Panc1 (cell line): ENCODE measurements around the gene MTCH1. TPM values are rescaled to one million over a fixed set of nuclear protein-coding genes. Genes with fewer than 3 reads are reported as not detected.

Source experiments
- ATAC-seq: fragments of 200-7000 bp; cut with Tn5 transposase; 2 replicates; pipeline ENCODE4 v1.9.1; 2020; ENCODE audit warnings: mild to moderate bottlenecking, moderate library complexity
- BruUV-seq: library from RNA; stranded (reverse); fragments of 400-500 nt; replicated peaks from 2 replicates; lab custom pipeline; 2021; lab: Mats Ljungman, UMichigan
- CTCF ChIA-PET: fragments of 300-600 bp; sonication (Branson Sonifier 250); formaldehyde crosslinking; loops from one replicate; lab custom pipeline; 2022; ENCODE audit warnings: antibody characterized with exemption; lab: Charles Lee
- POLR2A ChIA-PET: fragments of 300-600 bp; sonication (Branson Sonifier 250); formaldehyde crosslinking; loops from one replicate; lab custom pipeline; 2022; ENCODE audit warnings: antibody characterized with exemption; lab: Charles Lee
- DNase-seq: peaks from one replicate; pipeline ENCODE4 v3.0.0-alpha.2; 2010; ENCODE audit warnings: low read depth, low spot score
- H3K27ac ChIP-seq: 2 replicates; pipeline ENCODE4 v1.5.1; 2011; ENCODE audit warnings: mild to moderate bottlenecking, low read length, inconsistent platforms
- H3K27me3 ChIP-seq: fragments of 200-500 bp; sonication (Bioruptor generic); 2 replicates; pipeline ENCODE4 v1.6.0; 2014; ENCODE audit warnings: low read length, inconsistent platforms; ENCODE audit not compliant: control insufficient read depth, insufficient read depth
- H3K36me3 ChIP-seq: fragments of 200-500 bp; sonication (Bioruptor generic); 2 replicates; pipeline ENCODE4 v1.5.1; 2014; ENCODE audit warnings: inconsistent platforms, mild to moderate bottlenecking, low read length, moderate library complexity; ENCODE audit not compliant: control insufficient read depth, insufficient read depth
- H3K4me1 ChIP-seq: 2 replicates; pipeline ENCODE4 v1.5.1; 2011; ENCODE audit warnings: inconsistent platforms, mild to moderate bottlenecking, low read length, moderate library complexity; ENCODE audit not compliant: control insufficient read depth, insufficient read depth
- H3K4me3 ChIP-seq, 2 experiments: 2 replicates each; pipeline ENCODE4 v1.5.1; 2011 to 2012; ENCODE audit warnings: low read depth in 2 of 2, low read length in 2 of 2, mild to moderate bottlenecking in 2 of 2, inconsistent platforms in 1 of 2, moderate library complexity in 1 of 2
- H3K9me3 ChIP-seq: fragments of 200-500 bp; sonication (Bioruptor generic); 2 replicates; pipeline ENCODE4 v1.5.1; 2014; ENCODE audit warnings: low read depth, mild to moderate bottlenecking, inconsistent platforms, low read length, moderate library complexity; ENCODE audit not compliant: control insufficient read depth, insufficient read depth
- POLR2AphosphoS5 ChIP-seq: IDR thresholded peaks from 2 replicates; pipeline ENCODE4 v1.6.1; 2012; ENCODE audit warnings: mild to moderate bottlenecking, low read depth, low read length, moderate library complexity
- SIN3A ChIP-seq: IDR thresholded peaks from 2 replicates; pipeline ENCODE4 v1.6.1; 2012; ENCODE audit warnings: low read depth, mild to moderate bottlenecking, low read length, moderate library complexity, borderline replicate concordance; ENCODE audit not compliant: insufficient read depth
- TCF7L2 ChIP-seq: IDR thresholded peaks from 2 replicates; pipeline ENCODE4 v1.6.1; 2011; ENCODE audit warnings: mild to moderate bottlenecking, low read depth, low read length, inconsistent platforms
- in situ Hi-C: cut with HindIII; loops from 2 replicates; pipeline ENCODE4 v1.10.0; 2016; ENCODE audit warnings: low sequenced_read_pairs, low pct_unique_long_range_greater_than_20kb
- intact Hi-C: fragments of 100-400 bp; cut with micrococcal nuclease; formaldehyde crosslinking; loops from one replicate; pipeline ENCODE4 v1.10.0; 2022; ENCODE audit not compliant: unreplicated experiment
- total RNA-seq: library from RNA; stranded (reverse); gene quantifications from one replicate; pipeline ENCODE4 v1.2.1, GENCODE V29; 2021; ENCODE audit not compliant: unreplicated experiment
- TF ChIP-seq, protein P1 (sequence below), 2 experiments: IDR thresholded peaks; 2 replicates each; pipeline ENCODE4 v1.6.1; 2011 to 2012; ENCODE audit warnings: low read depth in 2 of 2, control low read depth in 1 of 2, low read length in 1 of 2, mild to moderate bottlenecking in 1 of 2, moderate library complexity in 1 of 2; ENCODE audit not compliant: insufficient read depth in 1 of 2
- TF ChIP-seq, protein P2 (sequence below): fragments of 450-650 bp; IDR thresholded peaks from 2 replicates; pipeline ENCODE4 v1.5.1; 2017; ENCODE audit warnings: mild to moderate bottlenecking

The MTCH1 gene
- total RNA-seq, 1 experiment from 2014 or later, result 223 TPM

DNA sequence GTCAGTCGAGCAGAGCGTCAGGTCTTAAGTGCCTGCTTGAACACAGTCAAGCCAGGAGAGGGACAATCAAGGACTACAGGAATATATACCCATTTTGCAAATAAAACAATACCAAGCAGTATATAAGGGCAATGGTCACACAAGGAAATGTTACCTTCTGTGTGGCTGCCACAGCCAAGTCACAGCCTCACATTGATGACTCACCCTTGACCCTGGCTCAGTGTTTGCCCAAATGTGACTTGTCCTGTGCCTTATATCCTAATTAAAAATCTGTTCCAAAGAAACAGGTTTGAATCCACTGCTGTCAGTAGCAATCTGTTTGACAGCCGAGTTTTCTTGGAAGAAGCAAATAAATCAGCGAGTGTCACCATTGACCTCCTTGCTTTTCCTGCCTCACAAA lies 65.9 kb downstream of the MTCH1 start:
- no peak for DNase-seq
- CTCF ChIA-PET, result no interaction called here
- POLR2A ChIA-PET, result no interaction called here

More for the DNA sequence above, 65.9 kb downstream of the MTCH1 start:
- H3K36me3 ChIP-seq, result peaks cover 5% of the 10 kb centered on the region; the same call in 1 of the 2 replicates
- no peak for ATAC-seq
- TF ChIP-seq TCF7L2 (no peak), SIN3A (no peak), POLR2AphosphoS5 (no peak)
- TF ChIP-seq, protein P1, sequence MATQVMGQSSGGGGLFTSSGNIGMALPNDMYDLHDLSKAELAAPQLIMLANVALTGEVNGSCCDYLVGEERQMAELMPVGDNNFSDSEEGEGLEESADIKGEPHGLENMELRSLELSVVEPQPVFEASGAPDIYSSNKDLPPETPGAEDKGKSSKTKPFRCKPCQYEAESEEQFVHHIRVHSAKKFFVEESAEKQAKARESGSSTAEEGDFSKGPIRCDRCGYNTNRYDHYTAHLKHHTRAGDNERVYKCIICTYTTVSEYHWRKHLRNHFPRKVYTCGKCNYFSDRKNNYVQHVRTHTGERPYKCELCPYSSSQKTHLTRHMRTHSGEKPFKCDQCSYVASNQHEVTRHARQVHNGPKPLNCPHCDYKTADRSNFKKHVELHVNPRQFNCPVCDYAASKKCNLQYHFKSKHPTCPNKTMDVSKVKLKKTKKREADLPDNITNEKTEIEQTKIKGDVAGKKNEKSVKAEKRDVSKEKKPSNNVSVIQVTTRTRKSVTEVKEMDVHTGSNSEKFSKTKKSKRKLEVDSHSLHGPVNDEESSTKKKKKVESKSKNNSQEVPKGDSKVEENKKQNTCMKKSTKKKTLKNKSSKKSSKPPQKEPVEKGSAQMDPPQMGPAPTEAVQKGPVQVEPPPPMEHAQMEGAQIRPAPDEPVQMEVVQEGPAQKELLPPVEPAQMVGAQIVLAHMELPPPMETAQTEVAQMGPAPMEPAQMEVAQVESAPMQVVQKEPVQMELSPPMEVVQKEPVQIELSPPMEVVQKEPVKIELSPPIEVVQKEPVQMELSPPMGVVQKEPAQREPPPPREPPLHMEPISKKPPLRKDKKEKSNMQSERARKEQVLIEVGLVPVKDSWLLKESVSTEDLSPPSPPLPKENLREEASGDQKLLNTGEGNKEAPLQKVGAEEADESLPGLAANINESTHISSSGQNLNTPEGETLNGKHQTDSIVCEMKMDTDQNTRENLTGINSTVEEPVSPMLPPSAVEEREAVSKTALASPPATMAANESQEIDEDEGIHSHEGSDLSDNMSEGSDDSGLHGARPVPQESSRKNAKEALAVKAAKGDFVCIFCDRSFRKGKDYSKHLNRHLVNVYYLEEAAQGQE (IDR thresholded peaks at IDR 0.05; ENCODE audit: insufficient read depth in 1 of 2, low read depth in 2 of 2, low read length in 1 of 2), result no peak
- TF ChIP-seq, protein P2, sequence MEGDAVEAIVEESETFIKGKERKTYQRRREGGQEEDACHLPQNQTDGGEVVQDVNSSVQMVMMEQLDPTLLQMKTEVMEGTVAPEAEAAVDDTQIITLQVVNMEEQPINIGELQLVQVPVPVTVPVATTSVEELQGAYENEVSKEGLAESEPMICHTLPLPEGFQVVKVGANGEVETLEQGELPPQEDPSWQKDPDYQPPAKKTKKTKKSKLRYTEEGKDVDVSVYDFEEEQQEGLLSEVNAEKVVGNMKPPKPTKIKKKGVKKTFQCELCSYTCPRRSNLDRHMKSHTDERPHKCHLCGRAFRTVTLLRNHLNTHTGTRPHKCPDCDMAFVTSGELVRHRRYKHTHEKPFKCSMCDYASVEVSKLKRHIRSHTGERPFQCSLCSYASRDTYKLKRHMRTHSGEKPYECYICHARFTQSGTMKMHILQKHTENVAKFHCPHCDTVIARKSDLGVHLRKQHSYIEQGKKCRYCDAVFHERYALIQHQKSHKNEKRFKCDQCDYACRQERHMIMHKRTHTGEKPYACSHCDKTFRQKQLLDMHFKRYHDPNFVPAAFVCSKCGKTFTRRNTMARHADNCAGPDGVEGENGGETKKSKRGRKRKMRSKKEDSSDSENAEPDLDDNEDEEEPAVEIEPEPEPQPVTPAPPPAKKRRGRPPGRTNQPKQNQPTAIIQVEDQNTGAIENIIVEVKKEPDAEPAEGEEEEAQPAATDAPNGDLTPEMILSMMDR, result no peak
- no peak overlapping the region for H3K4me3 ChIP-seq
- H3K9me3 ChIP-seq, result no peaks in the 10 kb centered on the region
- no peaks in the 10 kb centered on the region for H3K27me3 ChIP-seq
- BruUV-seq, result no TSS peak
- H3K4me1 ChIP-seq, result peaks cover 2% of the 10 kb centered on the region; the same call in 1 of the 2 replicates
- H3K27ac ChIP-seq, result no peak overlapping the region
- intact Hi-C loops, result no loop called here
- in situ Hi-C loops, result no loop called here

Other genes with a start within 250 kb of the MTCH1 start
- gene CPNE5, start 146.8 kb downstream of the MTCH1 start, total RNA-seq, result 0.44 TPM
- gene PPIL1, start 111.4 kb downstream of the MTCH1 start, total RNA-seq, result 44.1 TPM
- 59.2 TPM for gene C6orf89, start 100.2 kb downstream of the MTCH1 start, total RNA-seq
- gene PI16, start 31.5 kb downstream of the MTCH1 start, total RNA-seq, result not detected
- gene FGD2, start 19.5 kb upstream of the MTCH1 start, total RNA-seq, result 0.10 TPM
- 42.1 TPM for gene PIM1, start 184.0 kb upstream of the MTCH1 start, total RNA-seq